ENCODE measurements around the gene ITIH4.

DNA sequence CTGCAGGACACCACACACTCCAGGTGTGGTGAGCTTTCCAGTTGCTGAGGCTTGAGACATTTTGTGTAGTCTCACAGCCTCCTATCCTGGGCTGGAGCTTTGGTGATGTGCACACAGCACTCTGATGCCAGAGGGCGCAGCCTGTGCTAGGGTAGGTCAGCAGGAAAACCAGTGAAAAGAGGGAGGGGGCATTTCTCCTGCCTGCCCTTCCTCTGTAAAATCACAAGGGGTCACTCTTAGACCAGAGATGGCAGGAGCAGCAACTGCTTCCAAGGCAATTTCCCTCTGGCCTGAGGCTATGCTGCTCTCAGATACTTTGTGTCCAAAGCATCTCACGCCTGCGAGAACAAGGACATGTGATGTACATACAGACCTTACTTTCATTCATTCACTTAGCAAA, 20.9 kb upstream of the ITIH4 start:
- 0 out of 2 replicates have a peak, but pooled peaks have one; percentile 12 for TF ChIP-seq ARNT (IDR thresholded peaks at IDR 0.05)
- TF ChIP-seq HDGF (IDR thresholded peaks at IDR 0.05; ENCODE audit: borderline replicate concordance): 0 out of 2 replicates have a peak, but pooled peaks have one; percentile 37
- no peak for TF ChIP-seq SP1 (IDR thresholded peaks at IDR 0.05)
- TF ChIP-seq BHLHE40 (IDR thresholded peaks at IDR 0.05; ENCODE audit: borderline replicate concordance): no peak
- TF ChIP-seq FOXM1 (IDR thresholded peaks at IDR 0.05; ENCODE audit: borderline replicate concordance): no peak
- TF ChIP-seq, protein P1, sequence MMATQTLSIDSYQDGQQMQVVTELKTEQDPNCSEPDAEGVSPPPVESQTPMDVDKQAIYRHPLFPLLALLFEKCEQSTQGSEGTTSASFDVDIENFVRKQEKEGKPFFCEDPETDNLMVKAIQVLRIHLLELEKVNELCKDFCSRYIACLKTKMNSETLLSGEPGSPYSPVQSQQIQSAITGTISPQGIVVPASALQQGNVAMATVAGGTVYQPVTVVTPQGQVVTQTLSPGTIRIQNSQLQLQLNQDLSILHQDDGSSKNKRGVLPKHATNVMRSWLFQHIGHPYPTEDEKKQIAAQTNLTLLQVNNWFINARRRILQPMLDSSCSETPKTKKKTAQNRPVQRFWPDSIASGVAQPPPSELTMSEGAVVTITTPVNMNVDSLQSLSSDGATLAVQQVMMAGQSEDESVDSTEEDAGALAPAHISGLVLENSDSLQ (IDR thresholded peaks at IDR 0.05): no peak
- no peak for TF ChIP-seq LEF1 (IDR thresholded peaks at IDR 0.05; ENCODE audit: borderline replicate concordance)
- no peak for TF ChIP-seq ELF4 (IDR thresholded peaks at IDR 0.05)
- no peak for TF ChIP-seq SUZ12 (IDR thresholded peaks at IDR 0.05)
- no peak for TF ChIP-seq L3MBTL2 (conservative IDR thresholded peaks at IDR 0.05)
- no peak for TF ChIP-seq ZNF384 (IDR thresholded peaks at IDR 0.05)
- no peak for TF ChIP-seq FOXA1 (IDR thresholded peaks at IDR 0.05)
